Testis (tissue), 2 donors: ENCODE results near the gene CRTAC1.

Experiments
- POLR2A ChIP-seq: fragments of 450-650 bp; IDR thresholded peaks from one replicate; pipeline ENCODE4 v1.6.1; 2017; ENCODE audit warnings: antibody characterized with exemption, mild to moderate bottlenecking, moderate library complexity
- TF ChIP-seq, protein P1 (sequence below), 3 experiments: fragments of 450-650 bp in 2 of 3; fragments of 200-600 bp in 1 of 3; sonication (generic) in 1 of 3; IDR thresholded peaks; one replicate each; pipeline ENCODE4 v1.5.1; 2016 to 2019; ENCODE audit warnings: antibody characterized with exemption in 3 of 3, mild to moderate bottlenecking in 2 of 3, moderate library complexity in 1 of 3

DNA sequence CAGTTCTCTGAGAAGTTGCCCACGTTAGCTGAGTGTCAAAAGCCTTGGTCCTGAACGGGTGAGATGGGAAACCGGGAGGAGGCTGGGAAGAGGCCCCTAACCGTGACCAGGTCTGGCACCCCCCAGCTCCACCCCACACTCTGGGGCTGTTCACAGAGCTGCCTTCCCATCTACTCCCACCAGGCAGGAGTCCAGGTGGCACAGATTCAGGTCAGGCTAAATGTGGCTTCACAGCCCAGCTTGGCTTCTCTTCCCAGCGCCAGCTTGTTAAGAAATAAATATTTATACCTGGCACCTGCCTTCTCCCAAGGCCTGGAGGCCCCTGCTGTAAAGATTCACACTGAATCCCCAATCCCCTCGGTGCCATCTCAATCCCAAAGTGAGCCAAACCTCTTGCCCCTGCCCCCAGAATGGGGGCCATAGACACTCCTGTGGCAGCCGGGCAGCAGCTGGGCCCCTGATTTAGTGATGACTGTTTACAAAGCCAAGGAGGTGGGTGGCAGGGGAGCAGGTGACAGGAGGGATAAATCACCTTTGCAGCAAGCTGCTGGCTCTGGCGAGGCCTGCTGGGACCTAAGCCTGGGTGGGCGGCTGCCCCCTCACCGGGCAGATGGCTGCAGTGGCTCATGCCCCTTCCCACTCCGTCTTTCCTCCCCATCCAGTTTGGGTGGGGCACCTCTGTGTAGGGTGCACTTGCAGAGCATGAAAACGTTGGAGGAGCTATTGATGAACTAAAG is 108.2 kb downstream of the CRTAC1 start:
- TF ChIP-seq, protein P1, sequence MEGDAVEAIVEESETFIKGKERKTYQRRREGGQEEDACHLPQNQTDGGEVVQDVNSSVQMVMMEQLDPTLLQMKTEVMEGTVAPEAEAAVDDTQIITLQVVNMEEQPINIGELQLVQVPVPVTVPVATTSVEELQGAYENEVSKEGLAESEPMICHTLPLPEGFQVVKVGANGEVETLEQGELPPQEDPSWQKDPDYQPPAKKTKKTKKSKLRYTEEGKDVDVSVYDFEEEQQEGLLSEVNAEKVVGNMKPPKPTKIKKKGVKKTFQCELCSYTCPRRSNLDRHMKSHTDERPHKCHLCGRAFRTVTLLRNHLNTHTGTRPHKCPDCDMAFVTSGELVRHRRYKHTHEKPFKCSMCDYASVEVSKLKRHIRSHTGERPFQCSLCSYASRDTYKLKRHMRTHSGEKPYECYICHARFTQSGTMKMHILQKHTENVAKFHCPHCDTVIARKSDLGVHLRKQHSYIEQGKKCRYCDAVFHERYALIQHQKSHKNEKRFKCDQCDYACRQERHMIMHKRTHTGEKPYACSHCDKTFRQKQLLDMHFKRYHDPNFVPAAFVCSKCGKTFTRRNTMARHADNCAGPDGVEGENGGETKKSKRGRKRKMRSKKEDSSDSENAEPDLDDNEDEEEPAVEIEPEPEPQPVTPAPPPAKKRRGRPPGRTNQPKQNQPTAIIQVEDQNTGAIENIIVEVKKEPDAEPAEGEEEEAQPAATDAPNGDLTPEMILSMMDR (IDR thresholded peaks at IDR 0.05) = no peak
- TF ChIP-seq POLR2A = no peak
